GM23338 (cell line): ENCODE measurements around the gene MBNL3. TPM values are rescaled to one million over a fixed set of nuclear protein-coding genes. Genes with fewer than 3 reads are reported as not detected.

Experiments
- ATAC-seq: fragments of 200-7000 bp; cut with Tn5 transposase; 3 replicates; pipeline ENCODE4 v1.9.1; 2020
- DNase-seq: peaks from one replicate; pipeline ENCODE4 v3.0.0-alpha.2; 2015; ENCODE audit warnings: low spot score
- H2AFZ ChIP-seq: fragments of 200-600 bp; sonication (generic); 2 replicates; pipeline ENCODE4 v1.8.0; 2016; ENCODE audit warnings: antibody characterized with exemption, mild to moderate bottlenecking, moderate library complexity
- H3F3A ChIP-seq: fragments of 200-600 bp; sonication (generic); replicated peaks from 2 replicates; pipeline ENCODE4 v1.8.0; 2017; ENCODE audit warnings: antibody characterized with exemption, mixed run types, low read depth
- H3K27ac ChIP-seq: fragments of 200-600 bp; sonication (generic); 2 replicates; pipeline ENCODE4 v1.6.1; 2016; ENCODE audit warnings: low read depth
- H3K27me3 ChIP-seq: fragments of 200-600 bp; sonication (generic); 2 replicates; pipeline ENCODE4 v1.8.0; 2016; ENCODE audit warnings: mild to moderate bottlenecking, mixed run types, moderate library complexity; ENCODE audit not compliant: insufficient read depth
- H3K36me3 ChIP-seq: fragments of 200-600 bp; sonication (generic); 2 replicates; pipeline ENCODE4 v1.8.0; 2016; ENCODE audit warnings: mild to moderate bottlenecking; ENCODE audit not compliant: insufficient read depth
- H3K4me1 ChIP-seq: fragments of 200-600 bp; sonication (generic); 2 replicates; pipeline ENCODE4 v1.8.0; 2016; ENCODE audit warnings: mild to moderate bottlenecking, moderate library complexity; ENCODE audit not compliant: insufficient read depth
- H3K4me2 ChIP-seq: fragments of 200-600 bp; sonication (generic); 2 replicates; pipeline ENCODE4 v1.7.1; 2017; ENCODE audit warnings: mixed run types
- H3K4me3 ChIP-seq: fragments of 200-600 bp; sonication (generic); 2 replicates; pipeline ENCODE4 v1.6.1; 2016; ENCODE audit warnings: mixed run types
- H3K79me2 ChIP-seq: fragments of 200-600 bp; sonication (generic); replicated peaks from 2 replicates; pipeline ENCODE4 v1.8.0; 2017; ENCODE audit warnings: mild to moderate bottlenecking; ENCODE audit not compliant: insufficient read depth
- H3K9me2 ChIP-seq: fragments of 200-600 bp; sonication (generic); 2 replicates; pipeline ENCODE4 v1.8.0; 2017; ENCODE audit not compliant: insufficient read depth
- H4K20me1 ChIP-seq: fragments of 200-600 bp; sonication (generic); replicated peaks from 2 replicates; pipeline ENCODE4 v1.8.0; 2017; ENCODE audit warnings: mild to moderate bottlenecking; ENCODE audit not compliant: insufficient read depth
- H3K27ac Mint-ChIP-seq: 2 replicates; pipeline ENCODE4 v1.8.0; 2020; ENCODE audit warnings: inconsistent platforms, mild to moderate bottlenecking, moderate library complexity, mixed read lengths
- H3K27me3 Mint-ChIP-seq: 3 replicates; pipeline ENCODE4 v1.8.0; 2022; ENCODE audit warnings: low read depth, mild to moderate bottlenecking, moderate library complexity, mixed read lengths, inconsistent platforms; ENCODE audit not compliant: insufficient read depth, poor library complexity
- H3K36me3 Mint-ChIP-seq: 3 replicates; pipeline ENCODE4 v1.8.0; 2021; ENCODE audit warnings: low read depth, mild to moderate bottlenecking, inconsistent platforms, moderate library complexity, mixed read lengths
- H3K4me1 Mint-ChIP-seq: 3 replicates; pipeline ENCODE4 v1.8.0; 2020; ENCODE audit warnings: mild to moderate bottlenecking, inconsistent platforms, mixed read lengths
- H3K4me3 Mint-ChIP-seq: 3 replicates; pipeline ENCODE4 v1.8.0; 2021; ENCODE audit warnings: moderate library complexity, mild to moderate bottlenecking, inconsistent platforms, mixed read lengths
- H3K9me3 Mint-ChIP-seq: 3 replicates; pipeline ENCODE4 v1.8.0; 2020; ENCODE audit warnings: moderate library complexity, mild to moderate bottlenecking, inconsistent platforms, mixed read lengths
- CREB1 ChIP-seq: fragments of 250-450 bp; sonication (Bioruptor Pico); IDR thresholded peaks from 2 replicates; pipeline ENCODE4 v1.5.0; 2020; ENCODE audit warnings: low read depth, mild to moderate bottlenecking, moderate library complexity
- EZH2 ChIP-seq: fragments of 200-600 bp; sonication (generic); IDR thresholded peaks from one replicate; pipeline ENCODE4 v1.8.0; 2017; ENCODE audit warnings: antibody characterized with exemption, mild to moderate bottlenecking, low read depth; ENCODE audit not compliant: unreplicated experiment
- EZH2phosphoT487 ChIP-seq: fragments of 200-600 bp; sonication (generic); IDR thresholded peaks from one replicate; pipeline ENCODE4 v1.8.1; 2018; ENCODE audit warnings: antibody characterized with exemption; ENCODE audit not compliant: unreplicated experiment
- JUNB ChIP-seq: IDR thresholded peaks from one replicate; pipeline ENCODE4 v1.6.1; 2016; ENCODE audit warnings: antibody characterized with exemption; ENCODE audit not compliant: unreplicated experiment
- NANOG ChIP-seq: IDR thresholded peaks from 2 replicates; pipeline ENCODE4 v1.6.1; 2016; ENCODE audit warnings: antibody characterized with exemption, borderline replicate concordance
- POLR2AphosphoS5 ChIP-seq: IDR thresholded peaks from 2 replicates; pipeline ENCODE4 v1.6.1; 2016; ENCODE audit warnings: antibody characterized with exemption, low read depth
- STAT1 ChIP-seq: IDR thresholded peaks from one replicate; pipeline ENCODE4 v1.6.1; 2016; ENCODE audit warnings: antibody characterized with exemption; ENCODE audit not compliant: unreplicated experiment
- ZNF114 ChIP-seq: fragments of 250-450 bp; sonication (Bioruptor Pico); IDR thresholded peaks from 2 replicates; pipeline ENCODE4 v1.5.0; 2020; ENCODE audit warnings: mild to moderate bottlenecking, moderate library complexity
- ZNF331 ChIP-seq: fragments of 250-450 bp; sonication (Bioruptor Pico); IDR thresholded peaks from 2 replicates; pipeline ENCODE4 v1.5.0; 2020; ENCODE audit warnings: low read depth, mild to moderate bottlenecking, moderate library complexity
- polyA plus RNA-seq: library from polyadenylated mRNA; unstranded; fragments of >200 nt; fragmentation: Nextera tagmentation; extraction: Ambion mirVana; gene quantifications from 2 replicates; pipeline ENCODE4 v1.2.1, GENCODE V29; 2016
- total RNA-seq: library from RNA; depleted of rRNA; stranded (reverse); fragments of >200 nt; shearing (Covaris generic); gene quantifications from 2 replicates; pipeline ENCODE4 v1.2.3, GENCODE V29; 2014
- TF ChIP-seq, protein P1 (sequence below), 2 experiments: fragments of 200-600 bp in 1 of 2; sonication (generic) in 1 of 2; conservative IDR thresholded peaks; 2 replicates each; pipeline versions ENCODE4 v1.5.1 to v1.6.1; 2016 to 2017; ENCODE audit warnings: antibody characterized with exemption in 2 of 2, low read depth in 2 of 2, mild to moderate bottlenecking in 2 of 2, moderate library complexity in 1 of 2
- TF ChIP-seq, protein P2 (sequence below): IDR thresholded peaks from 2 replicates; pipeline ENCODE4 v1.6.1; 2016; ENCODE audit warnings: antibody characterized with exemption
- TF ChIP-seq, protein P3 (sequence below): fragments of 250-450 bp; sonication (Bioruptor Pico); IDR thresholded peaks from 2 replicates; pipeline ENCODE4 v1.5.0; 2020; ENCODE audit warnings: mild to moderate bottlenecking, moderate library complexity
- TF ChIP-seq, protein P4 (sequence below): IDR thresholded peaks from one replicate; pipeline ENCODE4 v1.6.1; 2018; ENCODE audit warnings: antibody characterized with exemption; ENCODE audit not compliant: unreplicated experiment

The MBNL3 gene
- total and polyA plus RNA-seq, 2 experiments from 2014 or later = 2.3 to 2.4 TPM

DNA sequence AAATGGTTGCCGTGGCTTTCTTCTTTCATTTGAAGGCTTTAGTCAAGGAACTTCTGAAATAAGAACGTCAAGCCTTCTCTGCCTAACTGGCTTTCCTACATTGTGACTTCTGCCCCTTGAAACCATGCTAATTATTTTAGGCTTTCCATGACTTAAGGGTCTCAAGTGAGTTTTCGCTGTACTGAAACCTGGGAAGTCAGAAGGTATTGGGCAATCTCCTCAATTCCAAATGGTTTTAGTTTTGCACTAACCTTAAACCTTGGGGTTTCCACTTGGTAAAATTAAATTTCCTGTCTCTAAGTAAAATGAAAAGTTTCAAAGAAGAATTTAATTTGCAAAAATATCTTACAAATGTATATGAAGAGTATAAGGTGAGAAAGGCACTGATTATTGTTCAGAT is 73.8 kb downstream of the MBNL3 start:
- no peaks in the 10 kb centered on the region for H3K36me3 Mint-ChIP-seq
- H3K9me3 Mint-ChIP-seq = no peaks in the 10 kb centered on the region
- Histone ChIP-seq H3K4me3 (no peak overlapping the region), H3K4me2 (no peak overlapping the region), H3K36me3 (no peaks in the 10 kb centered on the region), H3K27me3 (peaks cover 34% of the 10 kb centered on the region), H3K27ac (no peak overlapping the region), H2AFZ (no peak overlapping the region), H4K20me1 (no peaks in the 10 kb centered on the region), H3K9me2 (no peaks in the 10 kb centered on the region), H3K4me1 (peaks cover 30% of the 10 kb centered on the region), H3F3A (no peaks in the 10 kb centered on the region), H3K79me2 (no peaks in the 10 kb centered on the region)
- TF ChIP-seq NANOG (no peak), JUNB (no peak), ZNF114 (CRISPR knock-in tag) (no peak), STAT1 (no peak), POLR2AphosphoS5 (no peak), ZNF331 (CRISPR knock-in tag) (no peak), CREB1 (CRISPR knock-in tag) (no peak), EZH2phosphoT487 (no peak), EZH2 (no peak)
- TF ChIP-seq, protein P1, sequence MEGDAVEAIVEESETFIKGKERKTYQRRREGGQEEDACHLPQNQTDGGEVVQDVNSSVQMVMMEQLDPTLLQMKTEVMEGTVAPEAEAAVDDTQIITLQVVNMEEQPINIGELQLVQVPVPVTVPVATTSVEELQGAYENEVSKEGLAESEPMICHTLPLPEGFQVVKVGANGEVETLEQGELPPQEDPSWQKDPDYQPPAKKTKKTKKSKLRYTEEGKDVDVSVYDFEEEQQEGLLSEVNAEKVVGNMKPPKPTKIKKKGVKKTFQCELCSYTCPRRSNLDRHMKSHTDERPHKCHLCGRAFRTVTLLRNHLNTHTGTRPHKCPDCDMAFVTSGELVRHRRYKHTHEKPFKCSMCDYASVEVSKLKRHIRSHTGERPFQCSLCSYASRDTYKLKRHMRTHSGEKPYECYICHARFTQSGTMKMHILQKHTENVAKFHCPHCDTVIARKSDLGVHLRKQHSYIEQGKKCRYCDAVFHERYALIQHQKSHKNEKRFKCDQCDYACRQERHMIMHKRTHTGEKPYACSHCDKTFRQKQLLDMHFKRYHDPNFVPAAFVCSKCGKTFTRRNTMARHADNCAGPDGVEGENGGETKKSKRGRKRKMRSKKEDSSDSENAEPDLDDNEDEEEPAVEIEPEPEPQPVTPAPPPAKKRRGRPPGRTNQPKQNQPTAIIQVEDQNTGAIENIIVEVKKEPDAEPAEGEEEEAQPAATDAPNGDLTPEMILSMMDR (conservative IDR thresholded peaks at IDR 0.05; ENCODE audit: low read depth in 2 of 2) = no peak
- TF ChIP-seq, protein P2, sequence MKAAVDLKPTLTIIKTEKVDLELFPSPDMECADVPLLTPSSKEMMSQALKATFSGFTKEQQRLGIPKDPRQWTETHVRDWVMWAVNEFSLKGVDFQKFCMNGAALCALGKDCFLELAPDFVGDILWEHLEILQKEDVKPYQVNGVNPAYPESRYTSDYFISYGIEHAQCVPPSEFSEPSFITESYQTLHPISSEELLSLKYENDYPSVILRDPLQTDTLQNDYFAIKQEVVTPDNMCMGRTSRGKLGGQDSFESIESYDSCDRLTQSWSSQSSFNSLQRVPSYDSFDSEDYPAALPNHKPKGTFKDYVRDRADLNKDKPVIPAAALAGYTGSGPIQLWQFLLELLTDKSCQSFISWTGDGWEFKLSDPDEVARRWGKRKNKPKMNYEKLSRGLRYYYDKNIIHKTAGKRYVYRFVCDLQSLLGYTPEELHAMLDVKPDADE = no peak
- TF ChIP-seq, protein P3, sequence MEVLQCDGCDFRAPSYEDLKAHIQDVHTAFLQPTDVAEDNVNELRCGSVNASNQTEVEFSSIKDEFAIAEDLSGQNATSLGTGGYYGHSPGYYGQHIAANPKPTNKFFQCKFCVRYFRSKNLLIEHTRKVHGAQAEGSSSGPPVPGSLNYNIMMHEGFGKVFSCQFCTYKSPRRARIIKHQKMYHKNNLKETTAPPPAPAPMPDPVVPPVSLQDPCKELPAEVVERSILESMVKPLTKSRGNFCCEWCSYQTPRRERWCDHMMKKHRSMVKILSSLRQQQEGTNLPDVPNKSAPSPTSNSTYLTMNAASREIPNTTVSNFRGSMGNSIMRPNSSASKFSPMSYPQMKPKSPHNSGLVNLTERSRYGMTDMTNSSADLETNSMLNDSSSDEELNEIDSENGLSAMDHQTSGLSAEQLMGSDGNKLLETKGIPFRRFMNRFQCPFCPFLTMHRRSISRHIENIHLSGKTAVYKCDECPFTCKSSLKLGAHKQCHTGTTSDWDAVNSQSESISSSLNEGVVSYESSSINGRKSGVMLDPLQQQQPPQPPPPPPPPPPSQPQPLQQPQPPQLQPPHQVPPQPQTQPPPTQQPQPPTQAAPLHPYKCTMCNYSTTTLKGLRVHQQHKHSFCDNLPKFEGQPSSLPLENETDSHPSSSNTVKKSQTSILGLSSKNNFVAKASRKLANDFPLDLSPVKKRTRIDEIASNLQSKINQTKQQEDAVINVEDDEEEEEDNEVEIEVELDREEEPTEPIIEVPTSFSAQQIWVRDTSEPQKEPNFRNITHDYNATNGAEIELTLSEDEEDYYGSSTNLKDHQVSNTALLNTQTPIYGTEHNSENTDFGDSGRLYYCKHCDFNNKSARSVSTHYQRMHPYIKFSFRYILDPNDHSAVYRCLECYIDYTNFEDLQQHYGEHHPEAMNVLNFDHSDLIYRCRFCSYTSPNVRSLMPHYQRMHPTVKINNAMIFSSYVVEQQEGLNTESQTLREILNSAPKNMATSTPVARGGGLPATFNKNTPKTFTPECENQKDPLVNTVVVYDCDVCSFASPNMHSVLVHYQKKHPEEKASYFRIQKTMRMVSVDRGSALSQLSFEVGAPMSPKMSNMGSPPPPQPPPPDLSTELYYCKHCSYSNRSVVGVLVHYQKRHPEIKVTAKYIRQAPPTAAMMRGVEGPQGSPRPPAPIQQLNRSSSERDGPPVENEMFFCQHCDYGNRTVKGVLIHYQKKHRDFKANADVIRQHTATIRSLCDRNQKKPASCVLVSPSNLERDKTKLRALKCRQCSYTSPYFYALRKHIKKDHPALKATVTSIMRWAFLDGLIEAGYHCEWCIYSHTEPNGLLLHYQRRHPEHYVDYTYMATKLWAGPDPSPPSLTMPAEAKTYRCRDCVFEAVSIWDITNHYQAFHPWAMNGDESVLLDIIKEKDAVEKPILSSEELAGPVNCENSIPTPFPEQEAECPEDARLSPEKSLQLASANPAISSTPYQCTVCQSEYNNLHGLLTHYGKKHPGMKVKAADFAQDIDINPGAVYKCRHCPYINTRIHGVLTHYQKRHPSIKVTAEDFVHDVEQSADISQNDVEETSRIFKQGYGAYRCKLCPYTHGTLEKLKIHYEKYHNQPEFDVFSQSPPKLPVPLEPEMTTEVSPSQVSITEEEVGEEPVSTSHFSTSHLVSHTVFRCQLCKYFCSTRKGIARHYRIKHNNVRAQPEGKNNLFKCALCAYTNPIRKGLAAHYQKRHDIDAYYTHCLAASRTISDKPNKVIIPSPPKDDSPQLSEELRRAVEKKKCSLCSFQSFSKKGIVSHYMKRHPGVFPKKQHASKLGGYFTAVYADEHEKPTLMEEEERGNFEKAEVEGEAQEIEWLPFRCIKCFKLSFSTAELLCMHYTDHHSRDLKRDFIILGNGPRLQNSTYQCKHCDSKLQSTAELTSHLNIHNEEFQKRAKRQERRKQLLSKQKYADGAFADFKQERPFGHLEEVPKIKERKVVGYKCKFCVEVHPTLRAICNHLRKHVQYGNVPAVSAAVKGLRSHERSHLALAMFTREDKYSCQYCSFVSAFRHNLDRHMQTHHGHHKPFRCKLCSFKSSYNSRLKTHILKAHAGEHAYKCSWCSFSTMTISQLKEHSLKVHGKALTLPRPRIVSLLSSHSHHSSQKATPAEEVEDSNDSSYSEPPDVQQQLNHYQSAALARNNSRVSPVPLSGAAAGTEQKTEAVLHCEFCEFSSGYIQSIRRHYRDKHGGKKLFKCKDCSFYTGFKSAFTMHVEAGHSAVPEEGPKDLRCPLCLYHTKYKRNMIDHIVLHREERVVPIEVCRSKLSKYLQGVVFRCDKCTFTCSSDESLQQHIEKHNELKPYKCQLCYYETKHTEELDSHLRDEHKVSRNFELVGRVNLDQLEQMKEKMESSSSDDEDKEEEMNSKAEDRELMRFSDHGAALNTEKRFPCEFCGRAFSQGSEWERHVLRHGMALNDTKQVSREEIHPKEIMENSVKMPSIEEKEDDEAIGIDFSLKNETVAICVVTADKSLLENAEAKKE (CRISPR knock-in tag) = no peak
- TF ChIP-seq, protein P4, sequence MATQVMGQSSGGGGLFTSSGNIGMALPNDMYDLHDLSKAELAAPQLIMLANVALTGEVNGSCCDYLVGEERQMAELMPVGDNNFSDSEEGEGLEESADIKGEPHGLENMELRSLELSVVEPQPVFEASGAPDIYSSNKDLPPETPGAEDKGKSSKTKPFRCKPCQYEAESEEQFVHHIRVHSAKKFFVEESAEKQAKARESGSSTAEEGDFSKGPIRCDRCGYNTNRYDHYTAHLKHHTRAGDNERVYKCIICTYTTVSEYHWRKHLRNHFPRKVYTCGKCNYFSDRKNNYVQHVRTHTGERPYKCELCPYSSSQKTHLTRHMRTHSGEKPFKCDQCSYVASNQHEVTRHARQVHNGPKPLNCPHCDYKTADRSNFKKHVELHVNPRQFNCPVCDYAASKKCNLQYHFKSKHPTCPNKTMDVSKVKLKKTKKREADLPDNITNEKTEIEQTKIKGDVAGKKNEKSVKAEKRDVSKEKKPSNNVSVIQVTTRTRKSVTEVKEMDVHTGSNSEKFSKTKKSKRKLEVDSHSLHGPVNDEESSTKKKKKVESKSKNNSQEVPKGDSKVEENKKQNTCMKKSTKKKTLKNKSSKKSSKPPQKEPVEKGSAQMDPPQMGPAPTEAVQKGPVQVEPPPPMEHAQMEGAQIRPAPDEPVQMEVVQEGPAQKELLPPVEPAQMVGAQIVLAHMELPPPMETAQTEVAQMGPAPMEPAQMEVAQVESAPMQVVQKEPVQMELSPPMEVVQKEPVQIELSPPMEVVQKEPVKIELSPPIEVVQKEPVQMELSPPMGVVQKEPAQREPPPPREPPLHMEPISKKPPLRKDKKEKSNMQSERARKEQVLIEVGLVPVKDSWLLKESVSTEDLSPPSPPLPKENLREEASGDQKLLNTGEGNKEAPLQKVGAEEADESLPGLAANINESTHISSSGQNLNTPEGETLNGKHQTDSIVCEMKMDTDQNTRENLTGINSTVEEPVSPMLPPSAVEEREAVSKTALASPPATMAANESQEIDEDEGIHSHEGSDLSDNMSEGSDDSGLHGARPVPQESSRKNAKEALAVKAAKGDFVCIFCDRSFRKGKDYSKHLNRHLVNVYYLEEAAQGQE = no peak
- DNase-seq = no peak
- peaks cover 3% of the 10 kb centered on the region for H3K27me3 Mint-ChIP-seq
- H3K27ac Mint-ChIP-seq = no peak overlapping the region
- no peak for ATAC-seq
- no peak overlapping the region for H3K4me3 Mint-ChIP-seq
- H3K4me1 Mint-ChIP-seq = peaks cover 46% of the 10 kb centered on the region
